T47D (cell line): ENCODE data around the gene SBF1.
"Not testable (repeated sequence)": the region's sequence is repeated elsewhere in the genome, so short reads cannot be mapped to it uniquely, and the experiment has no call there.

Experiments used
- DNase-seq, 2 experiments: peaks; one replicate each; pipeline versions ENCODE4 v3.0.0 to v3.0.0-alpha.2; 2011 to 2012; ENCODE audit warnings: low read depth in 1 of 2, low spot score in 1 of 2
- JUND ChIP-seq: IDR thresholded peaks from 2 replicates; pipeline ENCODE4 v1.6.1; 2012; ENCODE audit warnings: low read depth
- in situ Hi-C: cut with HindIII; loops from 2 replicates; pipeline ENCODE4 v1.10.0; 2016; ENCODE audit warnings: low sequenced_read_pairs, low pct_unique_long_range_greater_than_20kb

Gene SBF1

DNA sequence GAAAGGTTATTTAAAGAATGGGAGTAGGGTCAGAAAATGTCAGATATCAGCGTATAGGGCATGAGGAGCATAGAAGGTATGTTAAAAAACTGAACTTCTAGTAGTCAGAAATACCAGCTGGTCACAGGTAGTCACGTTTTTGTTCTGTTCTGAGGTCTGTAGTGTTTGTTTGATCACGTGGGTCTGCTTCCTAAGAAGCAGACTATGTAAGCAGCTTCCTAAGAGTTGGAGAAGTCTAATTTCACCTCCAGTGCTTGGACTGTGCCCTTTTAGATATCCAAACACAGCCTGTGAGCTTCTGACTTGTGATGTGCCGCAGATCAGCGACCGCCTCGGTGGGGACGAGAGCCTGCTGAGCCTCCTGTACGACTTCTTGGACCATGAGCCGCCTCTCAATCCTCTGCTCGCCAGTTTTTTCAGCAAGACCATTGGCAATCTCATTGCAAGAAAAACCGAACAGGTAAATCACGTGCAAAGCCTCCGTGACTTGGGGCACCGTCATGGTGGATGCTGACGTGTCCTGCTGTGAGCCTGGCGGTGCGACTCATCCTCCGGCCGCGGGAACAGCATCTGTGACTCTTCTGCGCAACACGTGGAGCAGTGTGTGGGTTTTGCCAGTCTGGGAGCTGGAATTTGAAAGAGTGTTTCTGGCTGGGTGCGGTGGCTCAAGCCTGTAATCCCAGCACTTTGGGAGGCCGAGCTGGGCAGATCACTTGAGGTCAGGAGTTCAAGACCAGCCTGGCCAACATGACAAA is 68.2 kb downstream of the SBF1 start:
- DNase-seq, result no peak
- in situ Hi-C loops, result no loop called here
- TF ChIP-seq JUND, result no peak

DNA sequence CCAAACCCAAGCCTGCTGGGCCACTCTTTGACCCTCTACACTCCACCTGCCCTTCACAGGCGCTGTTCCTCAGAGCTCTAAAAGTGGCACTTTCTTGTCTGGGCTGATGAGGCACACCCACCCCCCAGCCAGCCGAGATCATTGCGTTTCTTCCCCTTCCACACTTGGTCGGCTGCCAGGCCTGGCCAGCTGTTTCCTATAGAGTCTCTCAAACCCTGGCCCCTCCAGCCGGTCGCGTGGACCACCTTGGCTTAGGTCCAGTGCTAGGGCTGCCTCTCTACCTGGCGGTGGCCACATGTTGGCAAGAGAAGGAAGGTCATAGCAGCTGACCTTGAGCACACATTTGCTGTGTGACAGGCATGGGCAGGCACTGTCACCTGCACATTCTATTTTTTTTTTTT is 71.1 kb downstream of the SBF1 start:
- no peak for TF ChIP-seq JUND
- in situ Hi-C loops, result no loop called here
- no peak for DNase-seq

DNA sequence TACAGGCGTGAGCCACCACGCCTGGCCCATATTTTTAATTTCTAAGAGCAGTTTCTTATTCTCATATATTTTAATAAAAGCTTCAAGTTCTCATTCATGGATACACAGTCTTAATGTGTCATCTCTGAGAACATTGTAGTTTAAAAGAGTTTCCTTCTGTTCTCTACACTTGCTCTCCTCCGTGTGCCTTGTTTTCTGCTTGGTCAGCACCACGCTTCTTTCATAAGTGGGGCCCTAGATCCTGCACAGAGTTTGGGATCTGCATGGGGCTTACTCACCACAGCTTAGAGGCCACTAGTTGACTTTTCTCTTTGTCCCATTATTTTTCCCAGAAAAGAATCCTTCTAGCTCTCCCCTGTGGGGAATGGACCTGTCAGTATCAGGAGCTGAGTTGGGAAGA is 72.9 kb downstream of the SBF1 start:
- no peak for DNase-seq
- TF ChIP-seq JUND, result no peak
- in situ Hi-C loops, result no loop called here

DNA sequence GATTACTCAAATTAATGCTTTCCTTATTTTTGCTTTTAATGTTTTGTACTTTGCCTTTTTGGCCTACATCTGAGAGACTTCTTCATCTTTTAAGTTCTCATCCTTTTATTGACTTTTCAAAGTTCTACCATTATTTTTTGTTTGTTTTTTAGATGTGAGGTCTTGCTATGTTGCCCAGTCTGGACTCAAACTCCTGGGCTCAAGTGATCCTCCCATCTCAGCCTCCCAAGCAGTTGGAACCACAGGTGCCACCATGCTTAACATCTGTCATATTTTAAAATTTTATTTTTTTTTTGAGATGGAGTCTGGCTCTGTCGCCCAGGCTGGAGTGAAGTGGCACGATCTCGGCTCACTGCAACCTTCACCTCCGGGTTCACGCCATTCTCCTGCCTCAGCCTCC is 73.9 kb downstream of the SBF1 start:
- DNase-seq, result no peak
- in situ Hi-C loops, result no loop called here
- no peak for TF ChIP-seq JUND

DNA sequence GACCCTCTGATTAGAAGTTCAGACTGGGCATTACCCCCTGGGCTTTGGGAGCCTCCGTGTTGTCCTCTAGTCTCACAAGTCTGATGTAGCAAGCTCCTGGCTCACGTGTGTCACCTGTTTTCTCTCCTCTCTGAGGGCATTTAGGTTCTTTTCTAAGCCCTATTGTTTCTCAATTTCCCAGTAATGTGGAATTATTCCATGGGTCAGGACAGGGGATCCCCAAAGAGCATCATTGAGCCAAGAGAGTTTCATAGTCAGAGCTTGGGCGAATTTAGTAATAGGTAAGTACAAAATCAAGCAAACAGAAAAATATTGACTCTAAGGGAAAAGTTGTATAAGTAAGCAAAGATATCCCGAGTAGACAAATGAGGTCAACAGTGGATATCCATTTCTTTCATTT is 74.4 kb downstream of the SBF1 start:
- DNase-seq, result no peak
- in situ Hi-C loops, result no loop called here
- no peak for TF ChIP-seq JUND

DNA sequence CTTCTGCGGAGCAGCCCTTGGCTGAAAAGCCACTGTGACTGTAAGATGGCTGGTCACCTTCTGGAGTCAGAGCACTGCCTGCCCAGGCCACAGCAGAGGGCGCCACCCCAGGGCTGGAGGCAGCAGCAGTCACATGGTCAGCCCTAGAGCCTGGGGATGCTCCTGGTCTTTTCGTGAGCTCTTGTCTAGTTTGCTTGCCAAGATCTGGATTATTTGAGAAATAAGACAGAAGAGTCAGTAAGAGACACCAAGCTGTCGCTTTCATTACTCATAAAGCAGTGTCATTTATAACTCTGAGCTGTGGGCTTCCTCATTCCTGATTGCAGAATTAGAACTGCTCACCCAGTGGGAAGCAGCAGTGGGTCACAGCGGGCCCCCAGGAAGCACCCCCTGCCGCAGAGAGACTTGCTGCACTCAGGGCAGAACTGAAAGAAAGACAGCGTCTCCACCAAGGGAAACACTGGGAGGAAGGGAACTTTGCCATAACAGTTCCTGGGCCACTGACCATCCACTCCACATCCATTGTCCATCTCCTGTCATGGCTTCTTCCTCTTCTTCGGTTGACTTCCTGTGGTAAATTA is 75.0 kb downstream of the SBF1 start:
- TF ChIP-seq JUND, result no peak
- DNase-seq, result peak; percentile 9 to 45
- in situ Hi-C loops, result no loop called here

DNA sequence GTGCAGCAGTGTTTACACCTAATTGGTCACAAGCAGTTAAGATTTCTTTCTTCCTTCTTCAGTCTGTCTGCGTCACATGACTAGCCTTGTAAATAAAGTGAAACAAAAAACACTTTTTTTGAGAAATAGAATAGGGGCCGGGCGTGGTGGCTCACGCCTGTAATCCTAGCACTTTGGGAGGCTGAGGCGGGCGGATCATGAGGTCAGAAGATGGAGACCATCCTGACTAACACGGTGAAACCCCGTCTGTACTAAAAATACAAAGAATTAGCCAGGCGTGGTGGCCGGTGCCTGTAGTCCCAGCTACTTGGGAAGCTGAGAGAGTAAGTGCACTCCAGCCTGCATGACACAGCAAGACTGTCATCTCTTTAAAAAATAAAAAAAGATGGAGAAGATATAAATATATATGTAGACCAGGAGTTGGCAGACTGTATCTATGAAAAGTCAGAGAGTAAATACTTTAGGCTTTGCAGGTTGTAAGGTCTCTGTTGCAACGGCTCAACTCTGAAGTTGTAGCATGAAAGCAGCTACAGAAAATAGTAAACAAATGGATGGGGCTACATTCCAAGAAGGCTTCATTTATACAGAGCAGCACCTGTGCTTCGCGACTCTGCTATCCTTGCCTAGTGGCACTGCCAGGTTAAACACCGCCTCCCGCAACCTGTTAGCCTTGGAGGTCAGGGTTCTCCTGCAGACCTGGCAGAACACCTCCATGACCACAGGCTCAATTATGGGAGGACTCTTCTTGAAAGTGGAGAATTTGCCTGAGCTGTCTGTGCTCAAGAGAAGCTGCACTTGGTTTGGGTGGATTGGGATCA is 75.8 kb downstream of the SBF1 start:
- in situ Hi-C loops, result no loop called here
- no peak for TF ChIP-seq JUND
- DNase-seq, result peak; percentile 13 to 57

DNA sequence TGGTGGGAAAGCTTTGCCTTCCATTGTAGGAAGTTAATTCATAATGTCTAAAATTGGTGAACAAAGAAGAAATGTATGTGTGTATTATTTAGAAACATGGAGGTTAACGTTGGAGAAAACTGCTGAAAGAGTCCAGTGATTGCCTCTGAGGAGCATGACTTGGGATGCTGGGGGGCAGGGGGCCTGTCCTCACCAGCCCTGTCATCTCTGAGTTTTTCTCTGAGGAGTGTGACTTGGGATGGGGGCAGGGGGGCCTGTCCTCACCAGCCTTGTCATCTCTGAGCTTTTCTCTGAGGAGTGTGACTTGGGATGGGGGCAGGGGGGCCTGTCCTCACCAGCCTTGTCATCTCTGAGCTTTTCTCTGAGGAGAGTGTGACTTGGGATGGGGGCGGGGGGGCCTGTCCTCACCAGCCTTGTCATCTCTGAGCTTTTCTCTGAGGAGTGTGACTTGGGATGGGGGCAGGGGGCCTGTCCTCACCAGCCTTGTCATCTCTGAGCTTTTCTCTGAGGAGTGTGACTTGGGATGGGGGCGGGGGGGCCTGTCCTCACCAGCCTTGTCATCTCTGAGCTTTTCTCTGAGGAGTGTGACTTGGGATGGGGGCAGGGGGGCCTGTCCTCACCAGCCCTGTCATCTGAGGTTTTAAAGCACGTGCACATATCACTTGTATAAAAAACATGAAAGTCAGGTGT is 77.3 kb downstream of the SBF1 start:
- DNase-seq, in situ Hi-C loops: not testable (repeated sequence)

DNA sequence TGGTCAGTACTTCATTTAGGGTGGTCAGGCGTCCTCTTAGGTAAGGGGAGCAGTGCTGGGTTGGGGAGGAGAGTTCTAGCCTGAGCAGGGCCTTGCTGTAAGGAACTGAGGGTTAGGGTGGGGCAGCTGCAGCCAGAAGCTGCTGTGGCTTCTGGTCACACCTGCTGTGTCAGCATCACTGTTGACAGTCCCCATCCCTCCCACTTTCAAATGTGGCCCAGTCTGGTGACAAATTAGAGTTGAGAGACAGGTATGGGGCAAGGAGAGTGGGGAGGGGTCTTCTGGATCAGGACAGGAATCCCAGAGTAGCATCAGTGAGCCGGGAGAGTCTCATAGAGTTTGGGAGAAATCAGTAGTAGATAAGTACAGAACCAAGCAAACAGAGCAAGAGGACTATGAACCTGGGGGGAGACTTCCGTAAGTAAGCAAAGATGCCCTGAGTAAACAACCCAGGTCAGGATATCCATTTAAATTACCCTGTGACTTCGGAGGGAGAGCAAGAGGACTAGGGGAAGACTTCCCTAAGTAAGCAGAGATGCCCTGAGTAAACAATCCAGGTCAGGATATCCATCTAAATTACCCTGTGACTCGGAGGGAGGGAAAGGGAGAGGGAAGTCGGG is 78.0 kb downstream of the SBF1 start:
- in situ Hi-C loops, result no loop called here
- no peak for DNase-seq
- TF ChIP-seq JUND, result no peak
